ENCODE measurements around the gene HS3ST4.
"Not testable (repeated sequence)": the region's sequence is repeated elsewhere in the genome, so short reads cannot be mapped to it uniquely, and the experiment has no call there.

The HS3ST4 gene

DNA sequence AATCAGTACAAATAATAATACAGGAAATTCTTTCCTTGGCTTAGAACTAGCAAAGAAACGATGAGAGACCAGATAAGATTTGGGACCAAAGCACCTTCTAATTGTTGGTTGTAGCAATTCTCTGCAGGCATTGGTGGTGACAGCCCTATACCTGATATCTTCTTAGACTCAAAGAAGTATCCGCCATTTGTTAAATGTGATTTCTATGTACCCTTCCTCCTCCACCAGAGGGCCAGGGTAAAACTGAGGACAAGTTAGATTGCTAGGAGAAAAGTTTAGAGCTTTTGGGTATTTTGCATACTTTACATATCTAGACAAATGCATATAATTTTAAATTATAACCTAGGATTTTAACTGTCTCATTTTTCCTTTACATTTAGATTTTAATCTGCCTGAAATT lies 304.3 kb downstream of the HS3ST4 start:
- DNase-seq (ENCODE audit: low read depth), result no peak

DNA sequence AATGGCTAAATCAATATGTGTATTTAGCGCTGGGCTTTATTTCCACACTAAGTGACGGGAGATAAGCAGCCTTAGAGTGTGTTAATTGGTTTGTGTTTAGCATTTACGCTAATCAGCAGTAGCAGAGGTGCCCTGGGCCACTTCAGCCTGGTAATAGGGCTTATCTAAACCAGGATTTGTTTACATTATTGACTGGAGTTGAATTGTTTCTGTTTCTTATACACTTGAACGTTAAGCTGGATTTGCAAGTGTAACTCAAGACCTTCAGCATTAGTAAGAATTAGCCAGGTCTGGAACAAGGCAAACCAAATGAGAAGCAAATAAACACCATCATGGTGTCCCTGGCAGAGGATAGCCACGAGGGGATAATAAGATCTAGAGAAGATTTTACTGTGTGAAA lies 313.6 kb downstream of the HS3ST4 start:
- DNase-seq (ENCODE audit: low read depth), result no peak

- DNase-seq (ENCODE audit: low read depth), result no peak
Measured at GRCh38 chr16:26012376-26012775, 320.6 kb downstream of the HS3ST4 start.

DNA sequence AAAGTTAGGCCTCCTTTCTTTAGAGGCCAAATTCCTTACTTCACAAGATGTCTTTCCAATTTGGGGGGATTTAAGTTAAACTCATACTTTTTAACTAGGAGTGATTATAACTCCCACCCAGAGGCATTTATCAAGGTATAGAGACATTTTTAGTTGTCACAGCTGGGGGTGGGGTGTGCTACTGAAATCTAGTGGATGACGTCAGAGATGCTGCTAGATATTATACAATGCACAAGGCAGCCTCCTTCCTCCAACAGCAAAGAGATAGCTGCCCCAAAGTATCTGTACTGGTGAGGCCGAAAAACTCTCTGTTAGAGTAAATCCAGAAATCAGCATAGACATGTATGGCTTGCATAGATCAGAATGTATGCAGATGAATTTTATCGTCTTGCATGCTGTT lies 324.0 kb downstream of the HS3ST4 start:
- DNase-seq (ENCODE audit: low read depth), result no peak

GRCh38 chr16:26016989-26017388 lies 325.2 kb downstream of the HS3ST4 start:
- no peak for DNase-seq (ENCODE audit: low read depth)

DNA sequence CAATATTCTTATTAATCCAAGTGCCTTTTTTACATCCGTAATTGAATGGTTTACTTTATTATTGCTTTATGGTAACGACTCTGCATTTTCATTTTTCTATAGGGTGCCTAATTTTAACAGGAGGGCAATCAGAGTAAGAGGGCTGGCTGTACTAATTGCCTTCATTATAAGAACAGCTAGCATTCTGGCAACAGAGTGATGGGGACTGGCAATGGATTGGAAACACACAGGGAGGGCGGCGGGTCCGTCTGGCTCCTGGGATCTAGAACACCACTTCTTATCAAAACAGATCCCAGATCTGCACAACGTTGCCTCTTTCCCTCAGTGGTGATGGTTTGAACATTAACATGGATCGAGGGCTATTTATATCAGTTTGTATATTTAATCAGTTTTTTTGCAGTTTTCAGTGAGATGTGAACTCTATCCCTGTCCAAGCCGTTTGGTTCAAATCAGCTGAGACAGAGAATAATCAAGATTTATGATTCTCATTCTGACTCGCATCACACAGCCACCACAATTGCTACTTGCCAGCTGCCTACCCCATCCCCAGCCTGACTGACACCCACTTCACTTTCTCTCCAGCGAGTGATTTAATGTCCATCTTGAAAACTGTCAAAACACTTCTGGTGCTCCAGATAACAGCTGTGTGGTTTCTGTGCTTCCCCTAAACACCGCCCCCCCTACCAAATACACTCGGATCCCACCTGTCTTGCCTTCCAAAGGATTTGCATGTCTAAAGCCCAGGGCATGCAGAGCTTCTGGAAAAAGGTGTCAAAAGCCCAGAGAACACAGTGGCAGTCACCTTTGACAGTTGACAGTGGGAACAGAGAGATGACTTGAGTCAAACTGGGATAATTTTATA lies 327.9 kb downstream of the HS3ST4 start:
- DNase-seq (ENCODE audit: low read depth), result no peak

DNA sequence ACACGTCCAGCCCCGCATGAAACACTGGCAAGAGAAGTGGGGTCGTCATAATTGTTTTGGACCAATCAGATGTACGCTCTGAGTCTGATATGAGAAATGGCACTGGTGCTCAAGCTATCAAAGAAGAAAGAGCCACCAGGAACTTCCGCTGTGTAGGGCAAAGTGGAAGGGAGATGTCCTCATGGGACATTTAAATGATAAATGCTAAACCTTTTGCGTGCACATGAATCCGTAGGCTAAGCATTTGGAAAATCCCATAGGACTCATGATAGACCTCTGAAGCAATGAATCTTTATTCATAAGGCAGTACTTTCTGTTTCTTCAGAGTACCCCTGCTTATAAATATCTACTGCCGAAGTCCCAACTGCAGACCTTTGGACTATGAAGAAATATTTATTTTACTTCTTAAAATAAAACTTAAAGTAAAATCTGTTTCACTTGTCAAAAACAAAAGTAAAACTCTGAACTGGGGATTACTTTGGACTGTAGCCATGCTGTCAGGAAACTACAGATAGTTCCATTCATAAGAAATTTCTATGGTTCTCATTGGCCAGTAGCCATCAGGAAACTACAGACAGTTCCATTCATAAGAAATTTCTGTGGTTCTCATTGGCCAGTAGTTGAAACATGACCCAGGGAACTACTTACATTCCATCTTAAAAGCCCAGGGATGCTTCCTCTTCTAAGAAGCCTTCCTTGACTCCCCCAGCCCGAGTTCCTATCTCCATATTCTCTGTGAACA lies 335.1 kb downstream of the HS3ST4 start:
- DNase-seq (ENCODE audit: low read depth), result no peak

DNA sequence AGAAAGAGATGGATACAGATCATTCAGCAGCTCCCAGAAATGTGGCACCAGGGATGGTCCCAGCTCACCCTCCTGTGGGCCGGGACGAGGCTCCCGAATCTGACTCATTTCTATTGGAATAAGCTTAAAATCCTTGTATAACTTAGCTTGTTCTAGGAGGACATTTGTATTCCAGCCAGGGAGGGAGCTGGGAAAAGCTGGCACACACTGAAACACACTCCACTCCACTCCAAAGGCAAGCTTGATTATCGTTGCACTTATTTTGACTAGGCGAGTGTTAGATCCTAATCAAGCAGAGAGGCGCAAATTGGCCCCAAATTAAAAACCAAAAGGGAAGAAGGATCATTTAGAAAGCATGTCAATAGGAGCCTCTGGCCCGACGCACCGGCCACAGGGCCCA lies 339.5 kb downstream of the HS3ST4 start:
- DNase-seq (ENCODE audit: low read depth), result no peak

- not testable (repeated sequence) for DNase-seq (ENCODE audit: low read depth)
Measured at GRCh38 chr16:26032661-26033060, 340.9 kb downstream of the HS3ST4 start.

DNA sequence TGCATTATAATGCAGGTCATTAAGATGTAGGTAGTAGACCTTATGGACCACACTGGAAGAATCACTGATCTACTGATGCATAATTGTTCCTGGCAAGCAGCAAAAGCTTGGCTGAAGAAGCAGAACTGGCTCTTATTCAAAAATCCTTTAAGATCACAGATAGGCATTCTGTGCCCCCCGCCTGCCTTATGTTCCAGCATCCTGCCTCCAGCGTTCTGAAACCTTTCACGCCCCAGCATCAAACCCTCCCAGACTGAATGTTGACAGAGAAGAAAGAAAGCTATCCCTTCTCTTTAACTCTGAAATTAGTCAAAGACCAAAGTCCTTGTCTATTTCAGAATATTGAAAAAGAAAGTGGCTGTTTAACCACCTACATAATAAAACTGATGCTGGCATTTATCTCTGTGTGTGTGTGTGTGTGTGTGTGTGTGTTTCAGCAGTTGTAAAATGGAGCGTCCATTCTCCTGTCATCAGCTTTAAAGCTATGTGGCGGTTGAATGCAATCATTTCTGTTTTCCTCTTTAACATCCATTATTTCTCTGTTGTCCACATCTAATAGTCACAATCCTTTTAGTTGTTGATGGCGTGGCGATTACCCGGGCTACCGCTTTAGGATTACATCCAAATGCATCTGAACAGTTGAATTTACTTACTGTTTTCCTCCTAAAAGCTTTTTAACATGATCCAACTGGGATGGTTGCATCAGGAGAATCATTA lies 350.4 kb downstream of the HS3ST4 start:
- no peak for DNase-seq (ENCODE audit: low read depth)

DNA sequence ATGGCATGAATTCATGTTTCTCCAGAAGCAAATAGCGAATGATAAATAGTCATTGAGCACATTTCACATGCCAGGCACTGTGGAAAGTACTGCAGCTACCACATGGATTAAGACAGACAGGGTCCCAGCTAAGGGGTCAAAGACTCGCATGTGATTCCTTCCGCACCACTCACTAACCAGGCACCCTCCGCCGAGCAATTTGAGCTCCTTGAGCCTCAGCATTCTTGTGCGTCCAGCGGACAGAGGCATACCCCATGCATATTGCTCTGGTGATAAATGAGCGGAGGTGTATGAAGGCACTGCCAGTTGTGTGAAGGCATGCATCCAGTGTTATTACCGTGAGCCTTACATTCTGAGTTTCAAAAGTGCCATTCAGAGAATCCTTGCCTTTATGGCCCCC lies 358.7 kb downstream of the HS3ST4 start:
- DNase-seq (ENCODE audit: low read depth), result no peak

GRCh38 chr16:26051063-26051462 lies 359.3 kb downstream of the HS3ST4 start:
- no peak for DNase-seq (ENCODE audit: low read depth)

GRCh38 chr16:26053889-26054288 lies 362.1 kb downstream of the HS3ST4 start:
- DNase-seq (ENCODE audit: low read depth), result no peak

DNA sequence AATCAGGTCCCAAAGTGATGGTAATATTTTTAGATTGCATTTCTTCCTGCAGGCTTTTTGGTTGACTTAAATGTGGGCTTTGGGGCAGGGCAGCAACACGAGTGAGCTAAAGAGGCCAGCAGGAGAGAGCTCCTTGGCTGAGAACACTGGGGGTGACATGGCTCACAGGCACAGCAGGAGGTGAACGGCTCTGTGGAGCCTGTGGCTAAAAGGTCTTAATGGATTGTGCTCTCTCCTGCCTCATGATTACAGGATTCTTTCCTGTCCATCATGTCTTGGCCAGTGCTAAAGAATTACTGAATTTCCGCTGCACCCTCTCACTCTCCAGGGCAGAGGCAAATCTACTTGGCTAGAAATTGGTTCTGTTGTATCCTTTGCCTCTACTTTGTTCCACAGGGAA lies 366.6 kb downstream of the HS3ST4 start:
- no peak for DNase-seq (ENCODE audit: low read depth)

GRCh38 chr16:26070302-26071100 lies 378.7 kb downstream of the HS3ST4 start:
- DNase-seq (ENCODE audit: low read depth), result no peak

DNA sequence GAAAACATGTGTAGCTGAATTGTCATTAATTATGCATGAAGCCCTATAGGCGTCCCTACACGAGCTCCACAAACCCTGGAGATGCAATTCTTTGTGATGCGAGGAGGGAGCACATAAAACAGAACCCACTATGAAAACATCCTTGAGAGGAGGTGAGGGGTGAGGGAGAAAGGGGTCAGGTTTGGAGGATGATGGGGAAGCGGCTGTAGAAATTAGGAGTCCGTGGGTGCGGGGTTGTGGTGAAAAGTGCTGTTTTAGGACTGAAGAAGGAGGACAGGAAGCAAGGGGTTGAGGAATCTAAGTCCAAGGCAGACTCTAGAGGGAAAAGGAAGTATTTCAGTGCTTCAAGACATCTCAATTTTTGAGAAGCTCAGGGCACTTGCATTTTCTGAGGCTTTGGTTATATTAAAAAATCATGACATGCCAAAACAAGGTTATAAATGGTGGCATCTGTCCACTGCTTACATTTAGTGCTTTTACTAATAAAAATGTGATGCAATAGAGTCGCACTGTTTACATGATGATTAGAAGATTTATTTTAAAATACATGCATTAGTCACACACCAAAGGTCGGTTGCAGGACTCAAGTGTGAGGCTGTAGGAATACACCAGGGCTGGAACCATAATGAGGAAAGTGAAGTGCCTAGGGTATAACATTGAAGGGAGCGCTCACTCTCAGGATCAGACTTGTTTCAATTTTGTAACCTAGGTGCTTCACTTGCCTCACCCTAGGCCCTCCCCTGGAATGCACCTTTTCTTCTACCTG lies 379.5 kb downstream of the HS3ST4 start:
- no peak for DNase-seq (ENCODE audit: low read depth)

GRCh38 chr16:26078716-26079355 lies 387.1 kb downstream of the HS3ST4 start:
- DNase-seq (ENCODE audit: low read depth), result no peak

DNA sequence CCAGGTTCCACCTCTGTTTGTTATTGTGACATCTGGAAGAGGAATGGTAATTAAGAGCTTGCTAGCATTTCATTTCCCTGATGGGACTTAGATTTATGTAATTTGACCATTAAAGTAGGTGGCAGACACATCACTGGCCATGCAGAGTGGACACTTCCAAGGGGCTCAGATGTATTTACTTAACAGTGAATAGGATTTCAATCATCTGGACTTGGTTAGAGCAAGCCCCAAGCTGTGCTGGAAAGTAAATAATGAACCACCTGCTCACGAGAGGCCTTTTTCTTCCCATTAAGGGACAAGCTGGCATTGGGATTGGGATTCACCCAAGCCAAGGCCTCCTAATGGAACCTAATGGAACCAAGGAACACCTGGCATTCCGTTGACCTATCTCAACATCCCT lies 395.3 kb downstream of the HS3ST4 start:
- DNase-seq (ENCODE audit: low read depth), result no peak

- DNase-seq (ENCODE audit: low read depth), result no peak
Measured at GRCh38 chr16:26091511-26091910, 399.8 kb downstream of the HS3ST4 start.

- not testable (repeated sequence) for DNase-seq (ENCODE audit: low read depth)
Measured at GRCh38 chr16:26098206-26098605, 406.4 kb downstream of the HS3ST4 start.

DNA sequence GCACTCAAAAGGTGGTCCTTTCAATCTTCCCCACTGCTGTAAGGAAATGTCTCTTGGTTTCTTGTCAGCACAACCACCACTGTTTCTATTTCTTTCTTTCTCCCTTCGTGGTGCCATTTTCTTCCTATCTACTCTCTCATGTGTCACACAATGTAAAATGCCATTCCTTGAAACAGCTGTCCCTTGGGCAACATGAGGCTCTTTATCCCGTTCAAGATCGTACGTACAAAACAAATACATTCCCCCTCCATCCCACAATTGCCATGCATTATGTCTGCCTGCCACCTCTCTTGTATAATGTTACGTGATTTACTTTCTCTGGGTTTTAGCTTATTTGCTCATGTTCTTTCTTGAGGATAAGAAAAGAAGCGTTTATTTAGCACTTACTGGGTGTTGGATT lies 410.6 kb downstream of the HS3ST4 start:
- no peak for DNase-seq (ENCODE audit: low read depth)

Data from stimulated activated CD4-positive, alpha-beta T cell treated with anti-CD3 and anti-CD28 coated beads, Interleukin-2, amount 100 ng/mL, for 4 hours (primary cell).